RPMI7951 (cell line): ENCODE data around the gene ITGAD. TPM values are rescaled to one million over a fixed set of nuclear protein-coding genes. Genes with fewer than 3 reads are reported as not detected.
A peak's percentile ranks its signal among the peaks of the same experiment; 100 is the strongest.
"Not testable (repeated sequence)": the region's sequence is repeated elsewhere in the genome, so short reads cannot be mapped to it uniquely, and the experiment has no call there.

Experiments
- DNase-seq: peaks from one replicate; pipeline ENCODE4 v3.0.0-alpha.2; 2012; ENCODE audit warnings: low read depth
- total RNA-seq: library from RNA; depleted of rRNA; stranded (reverse); fragments of >200 nt; shearing (Covaris generic); gene quantifications from 2 replicates; pipeline ENCODE4 v1.2.3, GENCODE V29; 2014

The ITGAD gene
- total RNA-seq, 1 experiment from 2014 or later: not detected

DNA sequence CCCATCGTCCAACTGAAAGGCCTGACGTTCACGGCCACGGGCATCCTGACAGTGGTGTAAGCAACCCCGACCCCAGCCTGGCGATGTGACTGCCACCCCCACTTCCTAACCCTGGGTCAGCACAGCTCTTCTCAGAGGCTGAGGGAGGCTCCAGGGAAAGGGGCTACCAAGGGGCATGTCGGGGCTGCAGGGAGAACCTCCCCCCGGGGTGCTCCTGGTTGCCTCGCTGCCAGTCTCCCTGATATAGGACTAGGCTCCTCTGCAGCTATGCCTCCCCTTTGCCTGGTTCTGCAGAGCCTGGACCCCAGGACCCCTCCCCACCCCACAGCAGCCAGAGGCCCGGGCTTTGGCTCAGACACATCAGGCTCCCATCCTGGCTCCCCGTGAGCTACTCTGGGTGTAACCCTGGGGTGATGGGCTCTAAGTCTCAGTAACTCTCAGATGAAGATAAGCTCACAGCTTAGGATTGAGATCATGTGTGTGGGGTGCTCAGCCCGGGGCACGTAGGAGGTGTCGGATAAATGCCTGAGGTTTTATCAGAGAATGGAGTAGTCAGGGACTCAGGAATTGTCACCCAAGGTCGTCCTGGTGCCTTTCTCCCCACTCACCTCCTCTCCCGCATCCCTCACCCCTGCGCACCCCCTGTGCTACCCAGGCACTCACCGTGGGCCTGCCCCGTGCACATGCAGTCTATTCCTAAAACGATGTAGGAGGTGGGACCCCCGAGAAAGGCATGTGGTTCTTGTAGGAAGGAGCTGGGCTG lies 10.6 kb downstream of the ITGAD start:
- DNase-seq: no peak

DNA sequence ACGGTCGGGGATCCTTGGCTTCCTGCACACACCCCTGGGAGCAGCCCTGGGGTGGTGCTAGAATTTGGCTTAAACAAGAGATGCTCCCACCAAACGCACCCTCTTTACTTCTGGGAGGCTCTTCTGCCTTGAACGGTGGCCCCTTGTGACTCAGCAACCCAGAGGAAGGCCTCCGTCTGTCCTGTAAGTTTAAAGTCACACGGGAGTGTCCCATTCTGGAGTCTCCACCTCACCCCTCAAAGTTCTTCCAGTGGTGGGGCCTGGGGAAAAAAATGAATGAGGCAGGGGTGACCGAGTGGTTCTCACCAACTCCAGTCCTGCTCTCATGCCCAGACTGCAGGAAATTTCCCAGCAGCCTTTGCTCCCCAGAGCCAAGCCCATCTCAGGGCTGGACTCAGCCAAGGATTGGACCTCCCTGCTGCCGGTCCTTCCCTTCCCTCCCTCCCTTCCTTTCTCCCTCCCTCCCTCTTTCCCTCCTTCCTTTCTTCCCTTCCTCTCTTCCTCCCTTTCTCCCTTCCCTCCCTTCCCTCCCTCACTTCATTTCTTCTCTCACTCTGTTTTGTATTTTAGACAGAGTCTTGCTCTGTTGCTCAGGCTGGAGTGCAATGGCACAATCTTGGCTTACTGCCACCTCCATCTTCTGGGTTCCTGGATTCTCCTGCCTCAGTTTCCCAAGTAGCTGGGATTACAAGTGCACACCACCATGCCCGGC lies 11.4 kb downstream of the ITGAD start:
- peak; percentile 62 for DNase-seq

DNA sequence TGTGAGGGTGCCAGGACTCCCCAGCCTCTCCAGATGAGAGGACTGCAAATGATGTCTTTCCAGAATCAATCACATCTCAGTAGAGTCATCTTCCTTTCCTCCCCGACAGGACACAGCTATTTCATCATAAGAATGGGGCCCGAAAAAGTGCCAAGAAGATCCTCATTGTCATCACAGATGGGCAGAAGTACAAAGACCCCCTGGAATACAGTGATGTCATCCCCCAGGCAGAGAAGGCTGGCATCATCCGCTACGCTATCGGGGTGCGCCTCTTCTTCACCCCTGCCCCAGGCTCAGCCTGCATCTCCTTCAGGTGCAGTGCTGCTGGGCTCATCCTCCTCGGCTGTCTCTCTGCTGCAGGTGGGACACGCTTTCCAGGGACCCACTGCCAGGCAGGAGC lies 14.3 kb downstream of the ITGAD start:
- DNase-seq: no peak

DNA sequence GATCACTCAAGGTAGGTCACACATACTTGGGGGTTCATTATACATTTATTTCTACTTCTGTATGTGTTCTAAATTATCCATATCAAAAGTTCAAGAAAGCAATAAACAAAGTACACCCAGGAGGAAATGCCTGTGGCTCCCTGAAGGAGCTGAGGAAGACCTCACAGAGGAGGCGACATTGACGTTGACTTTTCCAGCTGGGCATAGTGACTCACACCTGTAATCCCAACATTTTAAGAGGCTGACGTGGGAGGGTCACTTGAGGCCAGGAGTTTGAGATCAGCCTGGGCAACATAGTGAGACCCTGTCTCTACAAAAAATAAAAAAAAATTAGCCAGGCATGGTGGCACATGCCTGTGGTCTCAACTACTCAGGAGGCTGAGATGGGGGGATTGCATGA lies 16.3 kb downstream of the ITGAD start:
- peak; percentile 45 for DNase-seq

DNA sequence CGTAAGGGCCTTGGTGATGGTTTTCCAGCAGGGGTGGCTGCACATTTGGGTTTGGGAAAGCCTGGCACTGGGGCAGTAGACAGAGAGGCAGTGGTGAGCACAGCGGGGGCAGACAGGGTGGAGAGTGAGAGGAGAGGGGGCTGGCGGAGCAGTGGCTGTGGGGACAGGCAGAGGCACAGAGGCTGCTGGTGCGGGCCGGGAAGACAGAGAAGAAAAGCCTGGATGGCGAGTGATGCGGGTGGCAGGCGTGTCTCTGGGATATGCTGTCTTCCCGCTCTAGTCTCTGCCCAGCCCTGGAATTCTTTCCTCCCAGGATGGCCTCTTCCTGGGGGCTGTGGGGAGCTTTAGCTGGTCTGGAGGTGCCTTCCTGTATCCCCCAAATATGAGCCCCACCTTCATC lies 16.9 kb downstream of the ITGAD start:
- DNase-seq: no peak

DNA sequence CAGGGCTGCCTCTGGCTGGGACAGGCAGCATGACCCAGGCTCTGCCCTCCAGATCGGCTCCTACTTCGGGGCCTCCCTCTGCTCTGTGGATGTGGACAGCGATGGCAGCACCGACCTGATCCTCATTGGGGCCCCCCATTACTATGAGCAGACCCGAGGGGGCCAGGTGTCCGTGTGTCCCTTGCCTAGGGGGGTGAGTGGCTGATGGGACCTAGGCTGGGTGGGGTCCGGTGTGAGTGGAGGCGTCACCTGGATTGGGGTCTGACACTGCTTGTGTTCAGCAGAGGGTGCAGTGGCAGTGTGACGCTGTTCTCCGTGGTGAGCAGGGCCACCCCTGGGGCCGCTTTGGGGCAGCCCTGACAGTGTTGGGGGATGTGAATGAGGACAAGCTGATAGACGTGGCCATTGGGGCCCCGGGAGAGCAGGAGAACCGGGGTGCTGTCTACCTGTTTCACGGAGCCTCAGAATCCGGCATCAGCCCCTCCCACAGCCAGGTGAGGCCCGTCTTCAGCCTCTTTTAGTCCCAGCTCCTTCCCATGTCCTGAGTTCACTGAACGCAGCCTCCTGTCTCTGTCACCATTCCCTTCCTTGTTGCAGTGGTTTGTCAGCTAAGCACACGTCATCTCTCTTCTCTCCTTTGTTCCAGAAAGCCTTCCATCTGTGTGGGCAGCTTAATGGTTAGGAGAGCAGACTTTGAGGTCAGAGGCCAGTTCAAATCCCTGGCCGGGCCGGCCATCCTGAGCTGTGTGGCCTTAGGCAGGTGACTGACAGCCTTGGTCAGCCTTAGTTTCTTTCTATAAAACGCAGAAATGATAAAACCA lies 18.1 kb downstream of the ITGAD start:
- DNase-seq: no peak

DNA sequence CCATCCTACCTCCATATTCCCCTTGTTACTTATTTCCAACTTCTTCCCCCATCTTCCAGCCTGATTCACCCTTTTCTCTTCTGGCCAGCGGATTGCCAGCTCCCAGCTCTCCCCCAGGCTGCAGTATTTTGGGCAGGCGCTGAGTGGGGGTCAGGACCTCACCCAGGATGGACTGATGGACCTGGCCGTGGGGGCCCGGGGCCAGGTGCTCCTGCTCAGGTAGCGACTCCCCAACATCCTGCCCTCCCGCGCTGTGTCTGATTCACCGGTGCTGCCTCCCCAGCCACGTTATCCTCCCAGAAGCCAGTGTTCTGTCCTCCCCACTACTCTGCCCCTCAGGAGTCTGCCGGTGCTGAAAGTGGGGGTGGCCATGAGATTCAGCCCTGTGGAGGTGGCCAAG lies 19.6 kb downstream of the ITGAD start:
- DNase-seq: no peak

DNA sequence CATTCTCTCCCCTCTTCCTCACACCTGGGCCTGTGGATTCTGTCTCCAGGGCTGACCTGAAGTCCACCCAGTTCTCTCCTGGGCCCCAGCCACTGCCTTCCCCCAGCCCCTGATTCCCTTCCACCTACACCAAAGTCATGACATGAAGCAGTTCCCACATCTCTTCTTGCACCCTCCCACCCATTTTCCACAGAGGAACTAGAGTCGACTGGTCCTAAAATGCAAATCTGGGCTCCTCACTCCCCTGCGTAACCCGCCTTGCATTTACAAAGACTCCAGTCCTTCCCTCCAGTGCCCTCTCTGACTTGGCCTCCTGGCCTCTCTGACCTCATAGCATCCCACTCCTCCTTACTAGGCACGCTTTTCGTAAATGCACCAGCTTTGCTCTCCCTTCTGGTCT lies 20.2 kb downstream of the ITGAD start:
- DNase-seq: no peak

DNA sequence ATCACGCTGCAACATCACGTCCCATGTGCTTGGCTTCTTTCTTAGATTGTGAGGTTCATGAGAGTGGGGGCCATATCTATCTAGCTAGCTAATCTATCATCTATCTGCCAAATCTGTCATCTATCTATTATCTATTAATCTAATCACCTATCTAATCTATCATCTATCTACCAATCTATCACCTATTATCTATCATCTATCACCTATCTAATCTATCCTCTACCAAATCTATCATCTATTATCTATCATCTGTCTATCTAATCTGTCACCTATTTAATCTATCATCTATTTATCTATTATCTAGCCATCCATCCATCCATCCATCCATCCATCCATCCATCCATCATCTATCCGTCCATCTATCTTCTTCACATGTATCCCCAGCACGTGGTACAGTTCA lies 20.8 kb downstream of the ITGAD start:
- DNase-seq: no peak

DNA sequence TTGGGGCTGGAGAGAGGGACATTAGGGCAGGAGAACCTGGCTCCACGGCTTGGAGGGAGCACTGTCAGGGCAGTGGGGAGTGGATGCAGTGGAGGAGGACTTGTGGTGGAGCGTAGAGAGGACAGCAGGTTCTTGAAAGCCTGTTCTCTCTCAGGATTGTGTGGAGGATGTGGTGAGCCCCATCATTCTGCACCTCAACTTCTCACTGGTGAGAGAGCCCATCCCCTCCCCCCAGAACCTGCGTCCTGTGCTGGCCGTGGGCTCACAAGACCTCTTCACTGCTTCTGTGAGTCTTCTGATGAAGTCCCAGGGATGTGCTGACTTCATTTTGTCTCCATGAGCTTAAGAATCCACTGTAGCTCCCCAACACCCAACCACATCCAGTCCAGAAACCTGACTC lies 21.6 kb downstream of the ITGAD start:
- no peak for DNase-seq

DNA sequence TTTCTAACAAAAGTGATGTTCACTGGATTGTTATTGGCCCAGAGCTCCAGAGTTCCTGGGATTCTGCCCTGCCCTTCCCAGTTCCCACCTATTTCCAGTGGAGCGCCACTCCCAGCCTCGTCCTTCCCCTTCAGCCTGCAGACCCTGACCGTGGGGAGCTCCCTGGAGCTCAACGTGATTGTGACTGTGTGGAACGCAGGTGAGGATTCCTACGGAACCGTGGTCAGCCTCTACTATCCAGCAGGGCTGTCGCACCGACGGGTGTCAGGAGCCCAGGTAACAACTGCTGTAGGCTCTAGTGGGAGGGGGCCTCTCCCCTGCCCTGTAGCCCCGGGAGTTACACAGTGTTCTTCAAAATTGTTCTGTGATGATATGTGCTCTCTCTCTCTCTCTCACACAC lies 23.2 kb downstream of the ITGAD start:
- no peak for DNase-seq

DNA sequence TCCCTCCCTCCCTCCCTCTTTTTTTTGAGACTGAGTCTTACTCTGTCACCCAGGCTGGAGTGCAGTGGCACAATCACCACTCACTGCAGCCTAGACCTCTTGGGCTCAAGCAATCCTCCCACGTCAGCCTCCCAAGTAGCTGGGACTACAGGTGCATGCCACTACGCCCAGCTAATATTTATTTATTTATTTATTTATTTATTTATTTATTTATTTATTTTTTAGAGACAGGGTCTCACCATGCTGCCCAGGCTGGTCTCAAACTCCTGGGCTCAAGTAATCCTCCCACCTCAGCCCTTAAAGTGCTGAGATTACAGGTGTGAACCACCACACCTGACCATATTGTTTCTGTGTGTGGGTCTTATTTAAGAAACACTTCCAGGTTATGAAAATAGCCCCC lies 23.9 kb downstream of the ITGAD start:
- DNase-seq: not testable (repeated sequence)

DNA sequence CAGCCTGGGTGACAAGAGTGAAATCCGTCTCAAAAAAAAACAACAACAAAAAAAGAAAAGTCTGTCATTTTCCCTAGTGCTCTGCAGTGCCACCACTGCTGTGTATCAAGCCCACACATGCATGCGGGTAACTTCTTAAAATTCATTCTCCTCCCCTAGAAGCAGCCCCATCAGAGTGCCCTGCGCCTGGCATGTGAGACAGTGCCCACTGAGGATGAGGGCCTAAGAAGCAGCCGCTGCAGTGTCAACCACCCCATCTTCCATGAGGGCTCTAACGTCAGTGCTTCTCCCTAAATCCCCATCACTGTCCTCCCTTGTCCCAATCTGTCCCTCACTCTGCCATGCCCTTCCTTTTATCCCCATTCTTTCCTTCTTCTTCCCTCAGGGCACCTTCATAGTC lies 24.8 kb downstream of the ITGAD start:
- DNase-seq: no peak

DNA sequence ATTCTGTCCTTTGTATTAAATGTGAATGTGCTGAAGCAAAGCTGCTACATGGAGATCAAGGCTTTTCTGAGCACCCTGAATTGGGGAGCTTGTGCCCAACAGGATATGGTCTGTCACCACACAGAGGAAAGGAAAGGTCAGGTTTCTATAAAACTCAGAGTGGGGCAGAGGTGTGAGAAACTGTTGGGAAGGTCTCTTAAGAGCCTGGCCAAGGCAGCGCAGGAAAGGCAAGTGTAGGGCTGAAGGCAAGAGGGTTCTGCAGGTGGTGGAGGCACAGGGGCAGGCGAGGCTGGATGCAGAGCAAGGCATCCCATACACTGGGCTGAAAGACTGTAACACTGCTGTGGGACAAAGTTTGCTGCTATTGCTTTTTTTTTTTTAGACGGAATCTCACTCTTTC lies 26.9 kb downstream of the ITGAD start:
- no peak for DNase-seq

DNA sequence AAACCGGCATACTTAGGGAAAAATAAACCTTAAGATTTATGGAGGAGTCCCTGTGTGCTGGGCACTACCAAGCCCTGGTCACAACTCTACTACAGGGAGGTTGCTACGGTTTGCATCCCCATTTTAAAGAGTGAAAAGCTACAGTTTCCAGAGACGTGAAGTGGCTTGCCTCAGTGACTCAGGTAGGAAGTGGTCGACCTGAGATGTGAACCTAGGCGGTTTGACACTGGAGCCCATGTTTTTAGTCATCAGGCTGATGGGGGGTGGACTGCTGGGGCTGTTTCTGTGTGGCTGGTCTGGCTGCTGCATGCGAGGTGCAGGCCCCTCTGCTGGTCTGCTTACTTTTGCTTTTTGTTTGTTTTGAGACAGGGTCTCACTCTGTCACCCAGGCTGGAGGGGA lies 28.5 kb downstream of the ITGAD start:
- no peak for DNase-seq

DNA sequence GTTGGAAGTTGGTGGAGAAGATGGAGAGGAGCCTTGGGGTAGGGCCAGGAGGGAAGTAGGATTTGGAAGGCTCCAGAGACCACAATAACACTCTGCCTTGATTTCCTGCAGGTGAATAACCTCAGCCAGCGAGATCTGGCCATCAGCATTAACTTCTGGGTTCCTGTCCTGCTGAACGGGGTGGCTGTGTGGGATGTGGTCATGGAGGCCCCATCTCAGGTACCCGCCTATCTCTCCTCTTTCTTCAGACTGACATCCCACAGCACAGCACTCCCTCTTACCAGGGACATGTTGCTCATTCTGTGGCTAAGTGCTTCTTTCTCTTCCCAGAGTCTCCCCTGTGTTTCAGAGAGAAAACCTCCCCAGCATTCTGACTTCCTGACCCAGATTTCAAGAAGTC lies 30.1 kb downstream of the ITGAD start:
- DNase-seq: no peak

DNA sequence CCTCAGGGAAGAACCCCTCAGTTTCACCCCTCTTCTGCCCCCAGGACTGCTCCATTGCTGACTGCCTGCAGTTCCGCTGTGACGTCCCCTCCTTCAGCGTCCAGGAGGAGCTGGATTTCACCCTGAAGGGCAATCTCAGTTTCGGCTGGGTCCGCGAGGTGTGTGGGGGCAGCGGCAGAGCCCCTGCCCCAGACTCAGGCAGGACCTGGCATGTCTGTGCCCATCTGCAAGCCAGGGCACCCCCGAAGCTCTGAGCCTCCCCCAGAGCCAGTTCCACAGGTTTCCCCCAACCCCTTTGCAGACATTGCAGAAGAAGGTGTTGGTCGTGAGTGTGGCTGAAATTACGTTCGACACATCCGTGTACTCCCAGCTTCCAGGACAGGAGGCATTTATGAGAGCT lies 30.7 kb downstream of the ITGAD start:
- DNase-seq: no peak

DNA sequence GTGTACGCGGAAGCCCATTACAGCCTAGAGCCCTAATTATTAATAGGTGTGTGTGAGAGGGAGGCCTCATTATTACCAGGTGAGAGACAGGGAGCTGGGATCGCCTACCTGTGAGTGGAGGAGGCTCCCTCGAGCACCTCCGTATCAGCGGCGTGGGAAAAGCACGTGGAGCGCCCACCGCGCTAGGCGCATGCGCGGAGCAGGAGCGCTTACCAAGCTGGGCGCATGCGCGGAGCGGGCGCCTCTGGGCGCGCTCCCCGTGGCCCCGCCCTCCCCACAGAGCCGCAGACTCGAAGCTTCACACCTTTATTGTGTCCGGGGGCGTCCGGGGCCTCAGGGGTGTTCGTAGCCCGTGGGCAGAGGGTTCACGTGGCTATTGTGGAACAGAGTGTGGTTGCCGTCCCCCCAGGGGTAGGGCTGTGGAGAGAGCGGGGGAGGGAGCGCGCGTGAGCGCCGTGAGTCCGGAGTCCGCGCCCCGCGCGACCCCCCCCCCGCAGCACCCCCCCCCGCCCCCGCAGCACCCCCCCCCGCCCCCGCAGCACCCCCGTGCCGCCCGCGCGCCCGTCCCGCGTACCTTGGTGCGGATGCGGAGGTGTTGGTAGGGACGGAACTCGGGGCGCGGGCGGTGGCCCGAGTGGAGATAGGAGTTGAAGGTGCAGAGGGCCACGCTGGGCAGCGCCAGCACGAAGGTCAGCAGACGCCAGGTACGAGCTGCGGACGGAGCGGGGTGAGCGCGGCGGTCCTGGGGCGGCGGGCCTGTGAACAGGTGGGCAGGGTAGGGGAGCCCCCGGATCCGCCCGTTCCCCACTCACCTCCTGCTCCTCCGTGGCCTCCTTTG lies 34.5 kb downstream of the ITGAD start:
- peak; percentile 18 for DNase-seq

DNA sequence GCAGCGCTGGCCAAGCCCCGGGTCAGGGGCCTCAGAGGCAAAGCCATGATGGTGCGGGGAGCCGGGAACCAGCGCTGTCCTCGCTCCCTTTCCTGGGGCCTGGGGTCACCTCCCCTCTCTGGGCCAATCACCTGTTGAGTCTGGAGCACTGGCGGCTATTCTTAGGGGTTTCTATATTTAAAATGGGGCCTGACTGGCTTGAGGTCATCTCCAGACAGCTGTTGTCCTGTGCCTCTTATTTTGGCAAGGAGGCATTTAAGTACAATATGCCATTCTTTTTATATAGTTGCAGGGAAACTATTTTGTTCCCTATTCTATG lies 35.1 kb downstream of the ITGAD start, which contains the start of gene COX6A2:
TSS of gene COX6A2 (minus strand) at position 82 of the 319 bp plus-strand sequence. CDS start at position 47, 35 bp downstream.
- DNase-seq: no peak

DNA sequence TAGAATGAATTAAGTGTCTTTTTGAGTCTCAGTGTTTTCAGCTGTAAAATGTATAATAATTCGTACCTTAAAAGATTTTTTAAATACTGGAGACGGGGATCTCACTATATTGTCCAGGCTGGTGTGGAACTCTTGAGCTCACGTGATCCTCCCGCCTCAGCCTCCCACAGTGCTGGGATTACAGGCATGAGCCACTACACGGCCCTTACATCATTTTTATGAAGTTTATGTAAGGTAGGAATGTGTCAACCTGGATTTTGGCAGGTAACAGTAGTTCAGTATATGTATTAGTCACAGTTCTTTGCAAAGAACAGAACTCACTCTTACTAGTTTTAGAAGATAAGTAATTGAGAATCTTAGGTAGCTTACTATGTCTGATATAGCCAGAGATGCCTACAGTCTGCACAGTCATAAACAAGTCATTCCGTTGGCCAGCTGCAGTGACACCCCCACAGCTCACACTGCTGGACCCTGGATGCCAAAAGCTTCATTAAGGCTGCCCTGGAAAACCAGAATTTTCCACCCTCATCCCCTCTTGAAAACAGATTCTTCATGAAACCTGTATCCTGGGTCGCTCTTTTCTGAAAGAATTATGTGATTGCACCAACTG lies 35.6 kb downstream of the ITGAD start:
- DNase-seq: no peak

DNA sequence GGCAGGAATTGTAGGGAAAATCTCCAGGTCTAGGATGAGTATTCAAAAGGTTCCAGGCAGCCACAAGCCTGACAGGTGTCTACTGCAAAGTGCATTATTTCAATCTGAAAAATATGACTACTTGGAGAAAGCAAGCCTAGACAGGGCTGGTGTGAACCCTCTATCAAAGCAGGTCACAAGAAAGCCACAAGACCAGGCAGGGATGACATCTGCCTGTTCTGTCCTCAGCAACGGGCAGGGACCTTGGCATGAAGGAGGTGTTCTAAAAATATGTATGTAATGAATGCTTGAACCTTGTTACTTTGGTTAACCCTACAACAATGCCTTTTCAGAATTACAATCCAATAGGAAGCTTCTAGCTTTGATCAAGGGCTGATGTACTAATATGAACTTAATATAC lies 36.2 kb downstream of the ITGAD start:
- DNase-seq: no peak
